Trophoblast cell (in vitro differentiated cells and primary cell): ENCODE data around the gene LDLRAD2.

Experiments used
- DNase-seq, 2 donors: peaks; one replicate each; pipeline ENCODE4 v3.0.0-alpha.2; 2016
- H2AFZ ChIP-seq: 2 replicates; pipeline ENCODE4 v1.6.1; 2013; ENCODE audit warnings: low read length, moderate library complexity, mild to moderate bottlenecking; ENCODE audit not compliant: insufficient read depth, poor library complexity
- H2AK5ac ChIP-seq: 2 replicates; pipeline ENCODE4 v1.6.1; 2013; ENCODE audit warnings: mild to moderate bottlenecking, low read length
- H2BK120ac ChIP-seq: 2 replicates; pipeline ENCODE4 v1.6.1; 2013; ENCODE audit warnings: low read length, mild to moderate bottlenecking, moderate library complexity; ENCODE audit not compliant: insufficient read depth, poor library complexity
- H2BK12ac ChIP-seq: 2 replicates; pipeline ENCODE4 v1.6.1; 2013; ENCODE audit warnings: mild to moderate bottlenecking, low read length, moderate library complexity
- H2BK5ac ChIP-seq: 2 replicates; pipeline ENCODE4 v1.6.1; 2013; ENCODE audit warnings: low read length, low read depth, moderate library complexity, mild to moderate bottlenecking; ENCODE audit not compliant: poor library complexity
- H3K14ac ChIP-seq: 2 replicates; pipeline ENCODE4 v1.6.1; 2013; ENCODE audit warnings: mild to moderate bottlenecking, low read length
- H3K18ac ChIP-seq: 2 replicates; pipeline ENCODE4 v1.6.1; 2013; ENCODE audit warnings: mild to moderate bottlenecking, low read length
- H3K23ac ChIP-seq: 2 replicates; pipeline ENCODE4 v1.6.1; 2013; ENCODE audit warnings: low read length
- H3K27ac ChIP-seq: 2 replicates; pipeline ENCODE4 v1.5.1; 2013; ENCODE audit warnings: low read depth, mild to moderate bottlenecking, inconsistent platforms, low read length, moderate library complexity
- H3K27me3 ChIP-seq: 2 replicates; pipeline ENCODE4 v1.6.1; 2013; ENCODE audit warnings: inconsistent platforms, mild to moderate bottlenecking, low read length, moderate library complexity; ENCODE audit not compliant: insufficient read depth
- H3K36me3 ChIP-seq, 2 experiments: 1 replicate in 1 of 2; 2 replicates in 1 of 2; pipeline ENCODE4 v1.6.1; 2013; ENCODE audit warnings: low read length in 2 of 2, mild to moderate bottlenecking in 2 of 2, moderate library complexity in 1 of 2; ENCODE audit not compliant: insufficient read depth in 2 of 2, control insufficient read depth in 1 of 2
- H3K4ac ChIP-seq: 2 replicates; pipeline ENCODE4 v1.6.1; 2013; ENCODE audit warnings: low read depth, mild to moderate bottlenecking, low read length, moderate library complexity
- H3K4me1 ChIP-seq, 2 experiments: 1 replicate in 1 of 2; 2 replicates in 1 of 2; pipeline ENCODE4 v1.6.1; 2013; ENCODE audit warnings: low read length in 2 of 2, mild to moderate bottlenecking in 2 of 2, moderate library complexity in 1 of 2; ENCODE audit not compliant: insufficient read depth in 2 of 2, control insufficient read depth in 1 of 2
- H3K4me2 ChIP-seq: 2 replicates; pipeline ENCODE4 v1.6.1; 2013; ENCODE audit warnings: inconsistent platforms, mild to moderate bottlenecking, low read length, moderate library complexity
- H3K4me3 ChIP-seq: 2 replicates; pipeline ENCODE4 v1.5.1; 2013; ENCODE audit warnings: mild to moderate bottlenecking, low read depth, low read length, inconsistent platforms
- H3K79me1 ChIP-seq: one replicate; pipeline ENCODE4 v1.6.1; 2013; ENCODE audit warnings: low read length
- H3K79me2 ChIP-seq: 2 replicates; pipeline ENCODE4 v1.6.1; 2013; ENCODE audit warnings: low read length, mild to moderate bottlenecking; ENCODE audit not compliant: control insufficient read depth, insufficient read depth, poor library complexity
- H3K9ac ChIP-seq: 2 replicates; pipeline ENCODE4 v1.6.1; 2013; ENCODE audit warnings: mild to moderate bottlenecking, low read length
- H3K9me3 ChIP-seq: 2 replicates; pipeline ENCODE4 v1.6.1; 2013; ENCODE audit warnings: low read depth, mild to moderate bottlenecking, control low read depth, inconsistent platforms, low read length; ENCODE audit not compliant: insufficient read depth
- H4K12ac ChIP-seq: 2 replicates; pipeline ENCODE4 v1.6.1; 2013; ENCODE audit warnings: low read depth, mild to moderate bottlenecking, low read length, moderate library complexity
- H4K8ac ChIP-seq: 2 replicates; pipeline ENCODE4 v1.6.1; 2013; ENCODE audit warnings: low read depth, mild to moderate bottlenecking, low read length, moderate library complexity
- H4K91ac ChIP-seq: one replicate; pipeline ENCODE4 v1.6.1; 2013; ENCODE audit warnings: low read depth, mild to moderate bottlenecking, low read length, moderate library complexity
- WGBS: extraction: QIAGEN DNeasy Blood & Tissue Kit; methylation state at CpG from one replicate; pipeline ENCODE4 v1.1.7; 2013; ENCODE audit warnings: missing lambda C conversion rate; ENCODE audit not compliant: insufficient read length, insufficient coverage; ENCODE audit errors: extremely low coverage; 5-methylcytosine and 5-hydroxymethylcytosine counted together

The LDLRAD2 gene

GRCh38 chr1:21849909-21850576 lies 38.0 kb downstream of the LDLRAD2 start:
- Histone ChIP-seq H3K9ac (no peak overlapping the region), H3K18ac (no peak overlapping the region), H3K79me1 (no peaks in the 10 kb centered on the region), H3K27me3 (no peaks in the 10 kb centered on the region), H3K4me2 (no peak overlapping the region), H3K79me2 (no peaks in the 10 kb centered on the region), H4K91ac (no peak overlapping the region), H3K14ac (no peak overlapping the region), H3K23ac (no peak overlapping the region), H3K4me3 (no peak overlapping the region), H2AK5ac (no peak overlapping the region), H2BK120ac (no peak overlapping the region), H2AFZ (no peak overlapping the region), H3K9me3 (no peaks in the 10 kb centered on the region), H4K12ac (no peak overlapping the region), H3K4me1 (no peaks in the 10 kb centered on the region), H3K36me3 (peaks cover 86 to 89% of the 10 kb centered on the region in 2 experiments), H4K8ac (no peak overlapping the region), H2BK5ac (no peak overlapping the region), H2BK12ac (no peak overlapping the region), H3K4ac (no peak overlapping the region), H3K27ac (no peak overlapping the region)
- WGBS, result no CpG with 5 or more reads among the region's 30 CpGs
- DNase-seq, result no peak

- H3K27ac ChIP-seq, result no peak overlapping the region
- no peak overlapping the region for H4K91ac ChIP-seq
- H3K36me3 ChIP-seq, result peaks cover 86 to 90% of the 10 kb centered on the region in 2 experiments
- H3K18ac ChIP-seq, result no peak overlapping the region
- no peak overlapping the region for H2BK5ac ChIP-seq
- H3K27me3 ChIP-seq, result no peaks in the 10 kb centered on the region
- H4K8ac ChIP-seq, result no peak overlapping the region
- H4K12ac ChIP-seq, result no peak overlapping the region
- no peak overlapping the region for H3K4ac ChIP-seq
- H3K14ac ChIP-seq, result no peak overlapping the region
- no peaks in the 10 kb centered on the region for H3K4me1 ChIP-seq
- no peaks in the 10 kb centered on the region for H3K79me2 ChIP-seq
- H3K79me1 ChIP-seq, result no peaks in the 10 kb centered on the region
- H2AK5ac ChIP-seq, result no peak overlapping the region
- no peak overlapping the region for H2AFZ ChIP-seq
- no peak overlapping the region for H2BK12ac ChIP-seq
- no peak overlapping the region for H3K4me3 ChIP-seq
- DNase-seq, result no peak
- H3K9ac ChIP-seq, result no peak overlapping the region
- H3K23ac ChIP-seq, result no peak overlapping the region
- peaks cover 2% of the 10 kb centered on the region for H3K9me3 ChIP-seq
- WGBS, result no CpG with 5 or more reads among the region's 33 CpGs
- no peak overlapping the region for H2BK120ac ChIP-seq
- H3K4me2 ChIP-seq, result no peak overlapping the region
These were observed 39.6 kb downstream of the LDLRAD2 start for GRCh38 chr1:21851430-21852250.

DNA sequence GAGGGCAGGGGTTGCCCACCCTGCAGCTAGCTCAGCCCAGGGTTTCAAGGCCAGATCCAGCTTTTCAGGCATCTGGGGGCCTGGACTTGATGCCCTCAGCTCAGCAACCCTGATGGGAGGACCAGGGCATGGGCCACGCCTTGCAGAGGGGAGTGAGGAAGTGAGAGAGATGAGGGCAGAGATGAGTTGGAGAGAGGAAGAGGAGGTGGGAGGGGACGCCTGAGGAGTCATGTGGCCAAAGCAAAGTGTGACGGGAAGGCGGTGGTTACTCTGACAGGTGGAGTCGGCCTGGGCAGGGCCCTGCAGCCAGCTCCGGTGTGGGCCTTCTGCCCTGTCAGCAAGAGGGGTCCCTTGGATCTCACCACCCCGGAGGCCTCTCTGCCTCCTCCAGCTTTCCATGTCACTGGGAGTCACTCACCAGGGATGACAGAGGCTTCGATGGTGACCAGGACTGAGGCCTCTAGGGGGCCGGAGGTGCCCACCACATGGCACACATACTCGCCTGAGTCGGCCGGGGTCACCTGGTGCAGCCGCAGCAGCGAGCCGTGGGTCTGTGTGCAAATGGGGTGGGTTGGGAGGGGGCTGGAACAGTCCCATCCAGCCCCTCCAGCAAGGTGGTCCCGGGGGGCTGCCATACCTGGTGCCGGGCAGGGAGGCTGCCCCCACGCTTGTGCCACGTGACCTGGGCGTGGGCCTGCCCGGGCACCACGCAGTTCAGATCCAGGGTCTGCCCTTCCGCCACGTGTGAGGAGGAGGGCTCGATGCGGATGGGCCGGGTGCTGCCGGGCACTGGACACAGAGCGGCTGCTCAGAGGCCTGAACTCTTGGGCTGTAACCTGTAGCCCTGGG lies 40.4 kb downstream of the LDLRAD2 start:
- Histone ChIP-seq H3K9ac (no peak overlapping the region), H3K36me3 (peaks cover 88 to 90% of the 10 kb centered on the region in 2 experiments), H3K4me1 (no peaks in the 10 kb centered on the region), H3K27me3 (no peaks in the 10 kb centered on the region), H3K27ac (no peak overlapping the region), H3K9me3 (peaks cover 2% of the 10 kb centered on the region), H2BK120ac (no peak overlapping the region), H2BK12ac (no peak overlapping the region), H3K23ac (no peak overlapping the region), H2AFZ (no peak overlapping the region), H3K4me3 (no peak overlapping the region), H3K14ac (no peak overlapping the region), H3K4ac (no peak overlapping the region), H4K8ac (no peak overlapping the region), H4K12ac (no peak overlapping the region), H3K79me1 (no peaks in the 10 kb centered on the region), H2BK5ac (no peak overlapping the region), H2AK5ac (no peak overlapping the region), H4K91ac (no peak overlapping the region), H3K4me2 (no peak overlapping the region), H3K18ac (no peak overlapping the region), H3K79me2 (no peaks in the 10 kb centered on the region)
- WGBS, result no CpG with 5 or more reads among the region's 29 CpGs
- no peak for DNase-seq

- Histone ChIP-seq H3K23ac (no peak overlapping the region), H4K91ac (no peak overlapping the region), H2BK5ac (no peak overlapping the region), H3K79me1 (no peaks in the 10 kb centered on the region), H4K12ac (no peak overlapping the region), H3K9me3 (peaks cover 2% of the 10 kb centered on the region), H2AFZ (no peak overlapping the region), H3K4ac (no peak overlapping the region), H3K9ac (no peak overlapping the region), H2BK12ac (no peak overlapping the region), H2AK5ac (no peak overlapping the region), H3K18ac (no peak overlapping the region), H3K36me3 (peaks cover 88 to 89% of the 10 kb centered on the region in 2 experiments), H3K14ac (no peak overlapping the region), H3K4me1 (no peaks in the 10 kb centered on the region), H4K8ac (no peak overlapping the region), H3K4me2 (no peak overlapping the region), H3K79me2 (no peaks in the 10 kb centered on the region), H3K4me3 (no peak overlapping the region), H3K27ac (no peak overlapping the region), H3K27me3 (no peaks in the 10 kb centered on the region), H2BK120ac (no peak overlapping the region)
- WGBS, result no CpG with 5 or more reads among the region's 7 CpGs
- DNase-seq, result no peak
These were observed 41.0 kb downstream of the LDLRAD2 start for GRCh38 chr1:21853131-21853427.
